Measurements from ENCODE around the gene HTRA3. TPM values are rescaled to one million over a fixed set of nuclear protein-coding genes. Genes with fewer than 3 reads are reported as not detected.

The HTRA3 gene
- total RNA-seq, 1 experiment from 2014 or later: 2.3 TPM

- no peaks in the 10 kb centered on the region for H3K9me3 Mint-ChIP-seq
- CTCF ChIA-PET: no interaction called here
- TF ChIP-seq ZNF219 (CRISPR knock-in tag; IDR thresholded peaks at IDR 0.05; ENCODE audit: borderline replicate concordance): no peak
- TF ChIP-seq ETV6 (CRISPR knock-in tag; IDR thresholded peaks at IDR 0.05): no peak
- no peak for TF ChIP-seq SP1 (CRISPR knock-in tag; conservative IDR thresholded peaks at IDR 0.05)
- TF ChIP-seq GRHL2 (CRISPR knock-in tag; IDR thresholded peaks at IDR 0.05; ENCODE audit: insufficient replicate concordance, severe bottlenecking): no peak
- no peak for TF ChIP-seq PRDM15 (CRISPR knock-in tag; IDR thresholded peaks at IDR 0.05)
- TF ChIP-seq RORB (CRISPR knock-in tag; IDR thresholded peaks at IDR 0.05): no peak
- no peak for TF ChIP-seq SMAD4 (CRISPR knock-in tag; IDR thresholded peaks at IDR 0.05)
- no peak for TF ChIP-seq ZNF512 (CRISPR knock-in tag; IDR thresholded peaks at IDR 0.05; ENCODE audit: borderline replicate concordance)
- no peak overlapping the region for H3K4me3 Mint-ChIP-seq
- POLR2A ChIA-PET: no interaction called here
- peak overlapping the region; percentile 33; the same call in 1 of the 2 replicates for H3K27ac Mint-ChIP-seq
- H3K27me3 Mint-ChIP-seq (ENCODE audit: low read depth): peaks cover 23% of the 10 kb centered on the region
- ATAC-seq (no peak), DNase-seq (ENCODE audit: low spot score) (no peak)
- no peaks in the 10 kb centered on the region for H3K36me3 Mint-ChIP-seq
- H3K4me1 Mint-ChIP-seq: peaks cover 1% of the 10 kb centered on the region; the same call in 1 of the 2 replicates
These were observed 4.6 kb downstream of the HTRA3 start for GRCh38 chr4:8274066-8274652.

- POLR2A ChIA-PET: no interaction called here
- no peaks in the 10 kb centered on the region for H3K36me3 Mint-ChIP-seq
- no peaks in the 10 kb centered on the region for H3K9me3 Mint-ChIP-seq
- H3K27me3 Mint-ChIP-seq (ENCODE audit: low read depth): peaks cover 22% of the 10 kb centered on the region
- CTCF ChIA-PET: interaction anchor here (0.6 to 0.9 kb wide), 2 partner anchors 154 to 255 kb away, joined by 3 read pairs; no protein-coding TSS in a partner anchor
- DNase-seq (ENCODE audit: low spot score) (no peak), ATAC-seq (no peak)
- no peak overlapping the region for H3K4me3 Mint-ChIP-seq
- no peak overlapping the region for H3K27ac Mint-ChIP-seq
- no peaks in the 10 kb centered on the region for H3K4me1 Mint-ChIP-seq
- TF ChIP-seq SOX15 (CRISPR knock-in tag; IDR thresholded peaks at IDR 0.05) (no peak), ATF6 (CRISPR knock-in tag; IDR thresholded peaks at IDR 0.05) (no peak), STAT6 (CRISPR knock-in tag; conservative IDR thresholded peaks at IDR 0.05; ENCODE audit: low read depth) (no peak), TP53 (CRISPR knock-in tag; IDR thresholded peaks at IDR 0.05) (no peak), TEAD4 (CRISPR knock-in tag; IDR thresholded peaks at IDR 0.05) (no peak), ZNF317 (CRISPR knock-in tag; IDR thresholded peaks at IDR 0.05; ENCODE audit: borderline replicate concordance, low read depth) (no peak), GRHL2 (CRISPR knock-in tag; IDR thresholded peaks at IDR 0.05; ENCODE audit: insufficient replicate concordance, severe bottlenecking) (no peak), MLX (CRISPR knock-in tag; IDR thresholded peaks at IDR 0.05) (no peak), PRDM15 (CRISPR knock-in tag; IDR thresholded peaks at IDR 0.05) (no peak), CREB1 (CRISPR knock-in tag; IDR thresholded peaks at IDR 0.05) (no peak), OVOL2 (CRISPR knock-in tag; IDR thresholded peaks at IDR 0.05; ENCODE audit: borderline replicate concordance) (no peak)
These were observed 5.4 kb downstream of the HTRA3 start for GRCh38 chr4:8274765-8275547.
